Right lobe of liver (tissue), 6 donors: ENCODE data around the gene DOCK2. TPM values are rescaled to one million over a fixed set of nuclear protein-coding genes. Genes with fewer than 3 reads are reported as not detected.

Source experiments
- ATAC-seq, 4 donors: fragments of 200-7000 bp; cut with Tn5 transposase; one replicate each; pipeline ENCODE4 v1.9.1; 2020; ENCODE audit warnings: mild to moderate bottlenecking in 4 of 4, moderate library complexity in 4 of 4
- DNase-seq, 3 donors: peaks; one replicate each; pipeline ENCODE4 v3.0.0-alpha.2; 2020
- H3K27ac ChIP-seq, 3 donors: fragments of 200-600 bp; one replicate each; pipeline ENCODE4 v1.8.0; 2022
- H3K27me3 ChIP-seq, 2 donors: fragments of 200-600 bp; one replicate each; pipeline ENCODE4 v1.8.0; 2022
- H3K36me3 ChIP-seq, 4 donors: fragments of 200-600 bp; sonication (generic) in 1 of 4; one replicate each; pipeline versions ENCODE4 v1.5.1 to v1.8.0; 2017 to 2022; ENCODE audit warnings: control low read depth in 1 of 4
- H3K4me1 ChIP-seq, 4 donors: fragments of 200-600 bp; sonication (generic) in 1 of 4; one replicate each; pipeline versions ENCODE4 v1.5.1 to v1.8.0; 2017 to 2022; ENCODE audit warnings: control low read depth in 1 of 4
- H3K4me3 ChIP-seq, 3 donors: fragments of 200-600 bp; one replicate each; pipeline ENCODE4 v1.8.0; 2022
- H3K9me3 ChIP-seq, 4 donors: fragments of 200-600 bp; sonication (generic) in 1 of 4; one replicate each; pipeline versions ENCODE4 v1.5.1 to v1.8.0; 2017 to 2022; ENCODE audit warnings: control low read depth in 1 of 4
- POLR2A ChIP-seq: fragments of 450-650 bp; IDR thresholded peaks from one replicate; pipeline ENCODE4 v1.6.1; 2017; ENCODE audit warnings: antibody characterized with exemption, mild to moderate bottlenecking
- WGBS: methylation state at CpG from one replicate; pipeline ENCODE4 v1.1.6; 2018; ENCODE audit warnings: low coverage, low lambda C conversion rate; ENCODE audit not compliant: insufficient coverage; ENCODE audit errors: missing lambda C conversion rate; 5-methylcytosine and 5-hydroxymethylcytosine counted together
- intact Hi-C, 2 donors: fragments of 100-400 bp; cut with DNase I; formaldehyde crosslinking; loops; one replicate each; pipeline versions ENCODE4 v1.11.2 to v1.14.1; 2022
- total RNA-seq, 6 experiments: library from RNA; depleted of rRNA in 2 of 6; stranded (reverse); fragments of >200 nt in 2 of 6; fragmentation: NEBNext Ultra II Directional in 3 of 6; extraction: Animal tissue kit (Norgen Biotek cat#: 25700) in 3 of 6; gene quantifications; one replicate each; pipeline versions ENCODE4 v1.1.0 to v1.2.4, GENCODE V29; 2016 to 2023
- TF ChIP-seq, protein P1 (sequence below), 4 donors: fragments of 200-600 bp in 3 of 4; fragments of 450-650 bp in 1 of 4; IDR thresholded peaks; one replicate each; pipeline versions ENCODE4 v1.5.1 to v1.8.0; 2016 to 2022; ENCODE audit warnings: antibody characterized with exemption in 4 of 4, mild to moderate bottlenecking in 2 of 4
- donor health status: DM: no; HTN: yes; CAD: no.
- donor health status: DM: no; HTN: no; CAD: no.
- donor health status: DM: no; HTN: no; CAD: no.
- donor health status: DM: no; HTN: yes; CAD: no.
- donor health status: DM: no; HTN: yes; CAD: no.

The DOCK2 gene
- total RNA-seq, 6 experiments from 2014 or later = 5.0 to 14.5 (median 7.4) TPM

DNA sequence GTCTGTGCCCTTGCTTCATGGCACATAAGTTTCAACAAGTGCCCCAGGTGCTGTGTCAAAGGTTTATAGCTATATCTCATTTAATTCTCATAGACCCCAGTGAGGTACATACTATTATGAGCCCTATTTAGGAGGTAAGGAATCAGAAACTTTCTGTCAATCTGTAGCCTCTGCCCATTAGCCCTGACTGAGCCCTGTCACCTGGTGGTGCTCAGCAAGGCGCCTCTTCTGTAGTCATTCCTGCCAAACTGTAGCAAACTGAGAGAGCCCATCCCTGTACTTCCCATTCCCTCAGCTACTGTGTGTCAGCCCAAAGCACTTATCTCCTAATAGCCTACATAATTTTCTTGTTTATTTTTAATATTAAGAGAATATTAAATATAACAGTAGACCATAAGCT lies 422.1 kb downstream of the DOCK2 start:
- Histone ChIP-seq H3K4me1 (no peaks in the 10 kb centered on the region), H3K9me3 (no peaks in the 10 kb centered on the region), H3K27ac (no peak overlapping the region), H3K27me3 (no peaks in the 10 kb centered on the region), H3K4me3 (no peak overlapping the region), H3K36me3 (no peaks in the 10 kb centered on the region)
- intact Hi-C loops = no loop called here
- TF ChIP-seq, protein P1, sequence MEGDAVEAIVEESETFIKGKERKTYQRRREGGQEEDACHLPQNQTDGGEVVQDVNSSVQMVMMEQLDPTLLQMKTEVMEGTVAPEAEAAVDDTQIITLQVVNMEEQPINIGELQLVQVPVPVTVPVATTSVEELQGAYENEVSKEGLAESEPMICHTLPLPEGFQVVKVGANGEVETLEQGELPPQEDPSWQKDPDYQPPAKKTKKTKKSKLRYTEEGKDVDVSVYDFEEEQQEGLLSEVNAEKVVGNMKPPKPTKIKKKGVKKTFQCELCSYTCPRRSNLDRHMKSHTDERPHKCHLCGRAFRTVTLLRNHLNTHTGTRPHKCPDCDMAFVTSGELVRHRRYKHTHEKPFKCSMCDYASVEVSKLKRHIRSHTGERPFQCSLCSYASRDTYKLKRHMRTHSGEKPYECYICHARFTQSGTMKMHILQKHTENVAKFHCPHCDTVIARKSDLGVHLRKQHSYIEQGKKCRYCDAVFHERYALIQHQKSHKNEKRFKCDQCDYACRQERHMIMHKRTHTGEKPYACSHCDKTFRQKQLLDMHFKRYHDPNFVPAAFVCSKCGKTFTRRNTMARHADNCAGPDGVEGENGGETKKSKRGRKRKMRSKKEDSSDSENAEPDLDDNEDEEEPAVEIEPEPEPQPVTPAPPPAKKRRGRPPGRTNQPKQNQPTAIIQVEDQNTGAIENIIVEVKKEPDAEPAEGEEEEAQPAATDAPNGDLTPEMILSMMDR (IDR thresholded peaks at IDR 0.05) = no peak
- no peak for TF ChIP-seq POLR2A
- 33% methylated on average over 1 of the region's 1 CpG for WGBS
- DNase-seq (peak in 1 of 3 donors; percentile 11), ATAC-seq (no peak)

DNA sequence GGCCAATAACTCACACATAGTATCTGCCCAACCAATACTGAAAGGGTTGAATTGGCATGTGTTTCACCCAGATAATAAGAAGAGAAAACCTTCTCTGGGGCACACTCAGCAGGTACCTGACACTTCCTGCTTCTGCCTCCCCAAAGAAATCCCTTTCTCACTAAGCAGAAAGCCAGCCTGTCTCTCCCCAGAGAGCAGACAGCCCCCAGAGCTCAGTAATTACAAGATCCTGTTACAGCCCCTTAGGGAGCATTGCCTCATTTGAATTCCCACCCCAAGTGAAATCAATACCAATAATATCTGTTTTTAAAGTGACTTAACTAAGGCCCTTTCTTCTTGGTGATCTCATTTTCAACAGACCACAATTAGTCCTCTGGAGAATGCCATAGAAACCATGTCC lies 430.1 kb downstream of the DOCK2 start:
- Histone ChIP-seq H3K36me3 (no peaks in the 10 kb centered on the region), H3K4me3 (no peak overlapping the region), H3K4me1 (no peaks in the 10 kb centered on the region), H3K27ac (no peak overlapping the region), H3K27me3 (no peaks in the 10 kb centered on the region), H3K9me3 (no peaks in the 10 kb centered on the region)
- intact Hi-C loops = no loop called here
- peak in 1 of 3 donors; percentile 3 for DNase-seq
- ATAC-seq = no peak
- TF ChIP-seq, protein P1 (IDR thresholded peaks at IDR 0.05) = no peak
- no peak for TF ChIP-seq POLR2A

DNA sequence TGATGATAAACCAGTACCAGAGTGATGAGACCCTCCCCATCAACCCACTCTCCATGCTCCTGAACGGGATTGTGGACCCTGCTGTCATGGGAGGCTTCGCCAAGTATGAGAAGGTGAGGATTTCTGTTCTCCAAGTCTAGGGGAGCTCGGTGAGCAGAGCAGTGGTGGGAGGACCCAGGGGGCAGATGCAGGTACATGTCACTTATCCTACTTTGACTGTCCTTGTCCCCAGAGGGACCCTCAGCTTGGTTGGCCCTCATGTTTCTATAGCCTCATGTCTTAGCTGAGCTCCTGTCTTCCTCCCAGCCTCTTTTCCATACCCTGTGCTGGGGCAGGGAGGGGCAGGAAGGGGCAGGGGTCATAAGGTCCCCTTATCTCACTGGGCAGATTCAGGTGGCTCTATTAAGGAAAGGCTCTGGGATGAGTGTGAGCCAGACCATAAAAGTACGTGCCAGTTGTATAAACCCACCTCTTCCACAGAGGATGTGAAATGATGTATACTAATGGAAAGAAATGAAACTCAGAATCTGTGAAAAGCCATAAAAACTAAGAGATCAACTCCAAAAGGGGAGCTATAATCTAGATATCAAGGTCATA lies 430.6 kb downstream of the DOCK2 start:
- TF ChIP-seq POLR2A = no peak
- TF ChIP-seq, protein P1 (IDR thresholded peaks at IDR 0.05) = no peak
- ATAC-seq = no peak
- whole genome bisulfite sequencing = 40% methylated on average over 1 of the region's 4 CpGs

DNA sequence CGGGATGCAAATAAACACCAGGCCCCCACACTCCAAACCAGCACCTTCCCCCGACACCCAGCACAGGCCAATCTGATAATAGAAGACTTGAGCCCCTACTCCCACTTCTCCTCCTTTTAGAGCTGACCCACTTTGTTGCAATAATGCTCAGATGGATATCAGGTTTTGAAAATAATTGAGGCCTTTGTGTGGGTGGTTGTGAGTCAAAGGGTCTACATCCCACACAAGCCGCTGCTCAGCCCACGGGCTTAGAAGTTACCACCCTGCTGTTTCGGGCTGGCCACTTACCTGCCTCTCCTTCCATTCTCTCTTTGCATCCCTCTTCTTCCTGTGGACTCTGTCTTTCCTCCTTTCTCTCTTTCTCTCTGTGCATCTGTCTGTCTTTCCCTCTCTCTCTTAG lies 432.4 kb downstream of the DOCK2 start:
- H3K36me3 ChIP-seq = no peaks in the 10 kb centered on the region
- no peaks in the 10 kb centered on the region for H3K9me3 ChIP-seq
- H3K4me1 ChIP-seq = no peaks in the 10 kb centered on the region
- no peaks in the 10 kb centered on the region for H3K27me3 ChIP-seq
- DNase-seq (peak in 1 of 3 donors; percentile 8), ATAC-seq (no peak)
- 60% methylated on average over 3 of the region's 5 CpGs for WGBS
- H3K27ac ChIP-seq = no peak overlapping the region
- no peak overlapping the region for H3K4me3 ChIP-seq
- intact Hi-C loops = no loop called here
- TF ChIP-seq, protein P1 (IDR thresholded peaks at IDR 0.05) = no peak
- no peak for TF ChIP-seq POLR2A

More for the DNA sequence above, 430.6 kb downstream of the DOCK2 start:
- H3K27me3 ChIP-seq = no peaks in the 10 kb centered on the region
- no peaks in the 10 kb centered on the region for H3K36me3 ChIP-seq
- no peak overlapping the region for H3K27ac ChIP-seq
- no peak overlapping the region for H3K4me3 ChIP-seq
- no peaks in the 10 kb centered on the region for H3K9me3 ChIP-seq
- no peaks in the 10 kb centered on the region for H3K4me1 ChIP-seq
- no peak for DNase-seq
- intact Hi-C loops = no loop called here
